CD14-positive monocyte (primary cell): ENCODE measurements around the gene SDK1. TPM values are rescaled to one million over a fixed set of nuclear protein-coding genes. Genes with fewer than 3 reads are reported as not detected.
A peak's percentile ranks its signal among the peaks of the same experiment; 100 is the strongest.

Source experiments
- DNase-seq, 3 donors: peaks; one replicate each; pipeline ENCODE4 v3.0.0-alpha.2; 2011 to 2022
- H2AFZ ChIP-seq: 2 replicates; pipeline ENCODE4 v1.6.0; 2012; ENCODE audit warnings: mild to moderate bottlenecking, low read depth, low read length, inconsistent platforms; ENCODE audit not compliant: insufficient read depth, poor library complexity, severe bottlenecking
- H3K27ac ChIP-seq, 2 donors: 1 replicate in 1 of 2; 2 replicates in 1 of 2; pipeline ENCODE4 v1.5.1; 2012 to 2013; ENCODE audit warnings: low read length in 2 of 2, control low read depth in 1 of 2, inconsistent platforms in 1 of 2, low read depth in 1 of 2, mild to moderate bottlenecking in 1 of 2
- H3K27me3 ChIP-seq, 2 donors: one replicate each; pipeline versions ENCODE4 v1.6.0 to v1.6.1; 2011 to 2013; ENCODE audit warnings: low read length in 2 of 2; ENCODE audit not compliant: control insufficient read depth in 2 of 2, insufficient read depth in 2 of 2
- H3K36me3 ChIP-seq, 2 donors: replicated peaks in 1 of 2; 1 replicate in 1 of 2; 2 replicates in 1 of 2; pipeline versions ENCODE4 v1.5.1 to v1.6.1; 2012 to 2013; ENCODE audit warnings: low read length in 2 of 2, control low read depth in 1 of 2, inconsistent platforms in 1 of 2, mild to moderate bottlenecking in 1 of 2; ENCODE audit not compliant: insufficient read depth in 2 of 2, control insufficient read depth in 1 of 2
- H3K4me1 ChIP-seq, 2 donors: 1 replicate in 1 of 2; 2 replicates in 1 of 2; pipeline versions ENCODE4 v1.5.1 to v1.6.1; 2012 to 2013; ENCODE audit warnings: low read length in 2 of 2, control low read depth in 1 of 2, inconsistent platforms in 1 of 2, mild to moderate bottlenecking in 1 of 2, moderate library complexity in 1 of 2; ENCODE audit not compliant: insufficient read depth in 2 of 2, control insufficient read depth in 1 of 2
- H3K4me2 ChIP-seq: replicated peaks from 2 replicates; pipeline ENCODE3; 2012; ENCODE audit warnings: low read length, moderate library complexity, mild to moderate bottlenecking; ENCODE audit not compliant: poor library complexity, severe bottlenecking; ENCODE audit errors: extremely low read depth
- H3K4me3 ChIP-seq, 3 experiments: fragments of 200-600 bp in 1 of 3; sonication (generic) in 1 of 3; replicated peaks in 1 of 3; 1 replicate in 2 of 3; 2 replicates in 1 of 3; pipeline ENCODE4 v1.5.1; 2011 to 2013; ENCODE audit warnings: low read length in 3 of 3, mild to moderate bottlenecking in 3 of 3, control low read depth in 2 of 3, low read depth in 2 of 3, inconsistent platforms in 1 of 3, moderate library complexity in 1 of 3
- H3K79me2 ChIP-seq: 2 replicates; pipeline ENCODE4 v1.6.0; 2012; ENCODE audit warnings: mild to moderate bottlenecking, control low read depth, inconsistent platforms, low read length, moderate library complexity; ENCODE audit not compliant: insufficient read depth
- H3K9ac ChIP-seq: 2 replicates; pipeline ENCODE4 v1.6.0; 2017; ENCODE audit warnings: low read length, mild to moderate bottlenecking; ENCODE audit not compliant: insufficient read depth, poor library complexity, severe bottlenecking
- H3K9me3 ChIP-seq, 2 donors: replicated peaks in 1 of 2; 1 replicate in 1 of 2; 2 replicates in 1 of 2; pipeline versions ENCODE4 v1.5.1 to v1.6.1; 2012 to 2013; ENCODE audit warnings: low read length in 2 of 2, control low read depth in 1 of 2; ENCODE audit not compliant: control insufficient read depth in 1 of 2, insufficient read depth in 1 of 2
- H4K20me1 ChIP-seq: 2 replicates; pipeline ENCODE4 v1.6.0; 2012; ENCODE audit warnings: mild to moderate bottlenecking, low read length, control low read depth, moderate library complexity; ENCODE audit not compliant: insufficient read depth
- H3K27ac Mint-ChIP-seq, 7 donors: one replicate each; pipeline ENCODE4 v1.8.0; 2020; ENCODE audit warnings: mild to moderate bottlenecking in 7 of 7, mixed read lengths in 7 of 7, moderate library complexity in 6 of 7, inconsistent platforms in 2 of 7
- H3K27me3 Mint-ChIP-seq, 3 donors: one replicate each; pipeline ENCODE4 v1.8.0; 2021 to 2022; ENCODE audit warnings: low read depth in 3 of 3, mild to moderate bottlenecking in 3 of 3, mixed read lengths in 3 of 3, moderate library complexity in 3 of 3, inconsistent platforms in 1 of 3
- H3K36me3 Mint-ChIP-seq, 2 donors: one replicate each; pipeline ENCODE4 v1.8.0; 2020; ENCODE audit warnings: mixed read lengths in 2 of 2, inconsistent platforms in 1 of 2, mild to moderate bottlenecking in 1 of 2
- H3K4me1 Mint-ChIP-seq: one replicate; pipeline ENCODE4 v1.8.0; 2020; ENCODE audit warnings: mild to moderate bottlenecking, mixed read lengths
- H3K4me3 Mint-ChIP-seq, 2 donors: one replicate each; pipeline ENCODE4 v1.8.0; 2020; ENCODE audit warnings: mild to moderate bottlenecking in 2 of 2, mixed read lengths in 2 of 2, moderate library complexity in 1 of 2
- H3K9me3 Mint-ChIP-seq, 7 donors: one replicate each; pipeline ENCODE4 v1.8.0; 2020 to 2022; ENCODE audit warnings: mixed read lengths in 7 of 7, mild to moderate bottlenecking in 6 of 7, moderate library complexity in 6 of 7, inconsistent platforms in 2 of 7
- CTCF ChIP-seq: fragments of 200-600 bp; IDR thresholded peaks from one replicate; pipeline ENCODE4 v1.8.0; 2022; ENCODE audit warnings: antibody characterized with exemption, mild to moderate bottlenecking
- WGBS: methylation state at CpG from one replicate; pipeline ENCODE4 v1.1.5; 2013; ENCODE audit warnings: missing lambda C conversion rate; ENCODE audit not compliant: insufficient coverage; 5-methylcytosine and 5-hydroxymethylcytosine counted together
- intact Hi-C, 2 donors: fragments of 100-400 bp; cut with micrococcal nuclease; formaldehyde crosslinking; loops; one replicate each; pipeline versions ENCODE4 v1.15.0 to v1.15.1; 2023
- polyA plus RNA-seq, 3 donors: library from polyadenylated mRNA; depleted of rRNA in 1 of 3; unstranded in 2 of 3; stranded (reverse) in 1 of 3; fragments of 300-500 nt in 2 of 3; fragments of >200 nt in 1 of 3; fragmentation: Illumina TruSeq in 2 of 3; gene quantifications; 1 replicate in 2 of 3; 2 replicates in 1 of 3; pipeline ENCODE4 v1.2.3, GENCODE V29; 2012 to 2021

Gene SDK1
- polyA plus RNA-seq, 3 donors, result 0.01 TPM; not detected in 2

- TF ChIP-seq CTCF, result no peak
- Histone ChIP-seq H3K27ac (no peak overlapping the region), H3K9me3 (no peaks in the 10 kb centered on the region), H2AFZ (no peak overlapping the region), H3K9ac (no peak overlapping the region), H3K27me3 (no peaks in the 10 kb centered on the region), H3K4me1 (no peaks in the 10 kb centered on the region), H3K36me3 (no peaks in the 10 kb centered on the region), H4K20me1 (no peaks in the 10 kb centered on the region), H3K79me2 (no peaks in the 10 kb centered on the region), H3K4me3 (no peak overlapping the region), H3K4me2 (no peak overlapping the region)
- H3K27me3 Mint-ChIP-seq, result peaks cover 0 to 3% (median 0%) of the 10 kb centered on the region in 3 donors
- no peaks in the 10 kb centered on the region for H3K4me1 Mint-ChIP-seq
- H3K36me3 Mint-ChIP-seq, result no peaks in the 10 kb centered on the region
- no peak for DNase-seq
- peaks cover 0 to 9% (median 0%) of the 10 kb centered on the region in 7 donors for H3K9me3 Mint-ChIP-seq
- H3K4me3 Mint-ChIP-seq, result no peak overlapping the region
- 54% methylated on average over 3 of the region's 4 CpGs for WGBS
- intact Hi-C loops, result no loop called here
- H3K27ac Mint-ChIP-seq, result peak overlapping the region in 1 of 7 donors; percentile 11
Observed at GRCh38 chr7:4028221-4028620, 727.2 kb downstream of the SDK1 start.

GRCh38 chr7:4029941-4030340 lies 728.9 kb downstream of the SDK1 start:
- no peaks in the 10 kb centered on the region for H3K36me3 ChIP-seq
- no peak overlapping the region for H3K27ac ChIP-seq
- no peak overlapping the region for H3K4me3 ChIP-seq
- H3K4me1 ChIP-seq, result no peaks in the 10 kb centered on the region
- intact Hi-C loops, result no loop called here
- Mint-ChIP-seq H3K9me3 (peaks cover 0 to 9% (median 0%) of the 10 kb centered on the region in 7 donors), H3K36me3 (no peaks in the 10 kb centered on the region), H3K27me3 (peaks cover 0 to 3% (median 0%) of the 10 kb centered on the region in 3 donors), H3K27ac (no peak overlapping the region), H3K4me1 (no peaks in the 10 kb centered on the region), H3K4me3 (no peak overlapping the region)
- H3K4me2 ChIP-seq, result no peak overlapping the region
- H3K9ac ChIP-seq, result no peak overlapping the region
- H2AFZ ChIP-seq, result no peak overlapping the region
- no peaks in the 10 kb centered on the region for H4K20me1 ChIP-seq
- no peaks in the 10 kb centered on the region for H3K27me3 ChIP-seq
- 95% methylated on average over 9 of the region's 10 CpGs for WGBS
- H3K9me3 ChIP-seq, result no peaks in the 10 kb centered on the region
- DNase-seq, result no peak
- no peak for TF ChIP-seq CTCF
- no peaks in the 10 kb centered on the region for H3K79me2 ChIP-seq
